ENCODE measurements around the gene TSPO2. TPM values are rescaled to one million over a fixed set of nuclear protein-coding genes. Genes with fewer than 3 reads are reported as not detected.

Gene TSPO2
- total RNA-seq, 1 experiment from 2014 or later: not detected

DNA sequence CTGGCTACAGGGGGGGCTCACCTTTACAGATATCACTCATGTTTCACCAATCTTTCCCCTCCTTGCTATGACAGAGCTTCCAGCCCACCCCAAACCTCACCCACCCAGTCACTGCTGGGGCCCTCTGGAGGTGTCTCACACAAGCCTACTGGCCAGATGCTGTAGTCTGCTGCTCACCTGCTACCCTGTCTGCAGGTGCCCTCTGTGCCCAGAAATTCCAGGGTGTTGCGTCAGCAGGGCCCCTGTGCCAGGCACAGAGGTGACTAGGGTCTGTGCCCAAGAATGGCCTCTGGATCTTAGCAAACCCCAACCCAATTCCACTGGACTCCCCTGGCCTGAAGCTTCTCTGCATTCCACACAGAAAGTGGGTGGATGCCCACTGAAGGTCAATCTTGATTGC lies 24.6 kb upstream of the TSPO2 start:
- Mint-ChIP-seq H3K27me3 (ENCODE audit: insufficient read depth, unreplicated experiment) (no peaks in the 10 kb centered on the region), H3K36me3 (ENCODE audit: insufficient read depth, unreplicated experiment) (no peaks in the 10 kb centered on the region), H3K4me3 (ENCODE audit: unreplicated experiment) (no peak overlapping the region), H3K9me3 (ENCODE audit: unreplicated experiment) (no peaks in the 10 kb centered on the region), H3K27ac (ENCODE audit: low read depth, unreplicated experiment) (no peak overlapping the region), H3K4me1 (ENCODE audit: insufficient read depth, unreplicated experiment) (peaks cover 9% of the 10 kb centered on the region)
- CTCF ChIA-PET: interaction anchor here (1.0 to 1.4 kb wide), 3 partner anchors 10 to 122 kb away, joined by 3 to 7 read pairs (median 4); partner anchors contain the start of gene UNC5CL
- TF ChIP-seq, protein P1, sequence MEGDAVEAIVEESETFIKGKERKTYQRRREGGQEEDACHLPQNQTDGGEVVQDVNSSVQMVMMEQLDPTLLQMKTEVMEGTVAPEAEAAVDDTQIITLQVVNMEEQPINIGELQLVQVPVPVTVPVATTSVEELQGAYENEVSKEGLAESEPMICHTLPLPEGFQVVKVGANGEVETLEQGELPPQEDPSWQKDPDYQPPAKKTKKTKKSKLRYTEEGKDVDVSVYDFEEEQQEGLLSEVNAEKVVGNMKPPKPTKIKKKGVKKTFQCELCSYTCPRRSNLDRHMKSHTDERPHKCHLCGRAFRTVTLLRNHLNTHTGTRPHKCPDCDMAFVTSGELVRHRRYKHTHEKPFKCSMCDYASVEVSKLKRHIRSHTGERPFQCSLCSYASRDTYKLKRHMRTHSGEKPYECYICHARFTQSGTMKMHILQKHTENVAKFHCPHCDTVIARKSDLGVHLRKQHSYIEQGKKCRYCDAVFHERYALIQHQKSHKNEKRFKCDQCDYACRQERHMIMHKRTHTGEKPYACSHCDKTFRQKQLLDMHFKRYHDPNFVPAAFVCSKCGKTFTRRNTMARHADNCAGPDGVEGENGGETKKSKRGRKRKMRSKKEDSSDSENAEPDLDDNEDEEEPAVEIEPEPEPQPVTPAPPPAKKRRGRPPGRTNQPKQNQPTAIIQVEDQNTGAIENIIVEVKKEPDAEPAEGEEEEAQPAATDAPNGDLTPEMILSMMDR (IDR thresholded peaks at IDR 0.05; ENCODE audit: unreplicated experiment): no peak
- POLR2A ChIA-PET: interaction anchor here (0.6 to 2.0 kb wide), 2 partner anchors 10 to 1880 kb away, joined by 4 to 6 read pairs; no protein-coding TSS in a partner anchor
- intact Hi-C loops (cut with micrococcal nuclease): no loop called here
- no TSS peak for BruUV-seq (replicated peaks)
- DNase-seq (ENCODE audit: unreplicated experiment): no peak

DNA sequence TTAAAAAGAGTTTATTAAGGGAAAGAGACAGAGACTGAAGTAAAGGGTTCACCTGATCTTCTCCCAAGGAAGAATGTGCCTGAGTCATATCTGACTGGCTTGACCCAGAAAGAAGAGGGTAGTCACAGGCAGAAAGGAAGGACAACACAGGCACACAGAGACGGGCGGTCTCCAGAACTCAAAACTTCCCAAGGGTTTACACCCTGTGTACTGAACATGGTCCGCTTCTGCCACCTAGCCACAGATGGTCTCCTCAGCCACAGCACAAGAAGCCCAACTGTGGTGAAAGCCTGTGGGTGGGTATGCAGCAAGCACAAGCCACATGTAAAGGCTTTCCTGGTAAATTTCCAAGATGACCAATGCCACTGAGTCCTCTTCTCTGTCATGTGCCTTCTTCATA lies 20.4 kb upstream of the TSPO2 start:
- no peaks in the 10 kb centered on the region for H3K36me3 Mint-ChIP-seq (ENCODE audit: insufficient read depth, unreplicated experiment)
- H3K9me3 Mint-ChIP-seq (ENCODE audit: unreplicated experiment): no peaks in the 10 kb centered on the region
- H3K27me3 Mint-ChIP-seq (ENCODE audit: insufficient read depth, unreplicated experiment): no peaks in the 10 kb centered on the region
- CTCF ChIA-PET: interaction anchor here (0.6 to 3.7 kb wide), 12 partner anchors 10 to 1675 kb away, joined by 3 to 18 read pairs (median 4); partner anchors contain the start of genes TSPO2 and UNC5CL
- DNase-seq (ENCODE audit: unreplicated experiment): peak; percentile 76
- peak overlapping the region; percentile 63 for H3K27ac Mint-ChIP-seq (ENCODE audit: low read depth, unreplicated experiment)
- POLR2A ChIA-PET: interaction anchor here (0.7 to 1.9 kb wide), 8 partner anchors 13 to 114 kb away, joined by 3 to 9 read pairs (median 4); partner anchors contain the start of genes NFYA and OARD1
- H3K4me3 Mint-ChIP-seq (ENCODE audit: unreplicated experiment): no peak overlapping the region
- no TSS peak for BruUV-seq (replicated peaks)
- TF ChIP-seq, protein P1 (IDR thresholded peaks at IDR 0.05; ENCODE audit: unreplicated experiment): peak; percentile 22
- peaks cover 17% of the 10 kb centered on the region for H3K4me1 Mint-ChIP-seq (ENCODE audit: insufficient read depth, unreplicated experiment)
- intact Hi-C loops (cut with micrococcal nuclease): loop anchor here (10.0 kb wide), 1 partner anchor 1647 kb away; no protein-coding TSS in a partner anchor

DNA sequence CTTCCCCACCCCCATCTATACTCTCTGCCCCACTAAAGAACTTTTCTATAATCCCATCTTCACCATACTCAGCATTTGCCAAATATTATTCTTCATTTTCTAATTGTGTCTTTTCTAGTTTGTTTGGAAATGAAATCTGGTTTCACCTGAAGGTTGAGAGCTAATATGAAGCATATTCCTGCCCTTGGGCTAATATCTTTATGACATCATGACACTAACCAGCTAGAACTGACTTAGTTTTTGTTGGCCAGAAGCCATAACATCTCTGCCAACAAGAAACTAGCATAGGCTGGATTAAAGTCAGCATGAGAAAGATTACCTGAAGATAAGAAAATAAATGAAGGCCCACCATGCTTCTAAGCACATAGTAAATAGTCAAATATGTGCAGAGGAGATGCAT lies 20.0 kb upstream of the TSPO2 start:
- intact Hi-C loops (cut with micrococcal nuclease): loop anchor here (10.0 kb wide), 1 partner anchor 1647 kb away; no protein-coding TSS in a partner anchor
- peak overlapping the region; percentile 63 for H3K27ac Mint-ChIP-seq (ENCODE audit: low read depth, unreplicated experiment)

DNA sequence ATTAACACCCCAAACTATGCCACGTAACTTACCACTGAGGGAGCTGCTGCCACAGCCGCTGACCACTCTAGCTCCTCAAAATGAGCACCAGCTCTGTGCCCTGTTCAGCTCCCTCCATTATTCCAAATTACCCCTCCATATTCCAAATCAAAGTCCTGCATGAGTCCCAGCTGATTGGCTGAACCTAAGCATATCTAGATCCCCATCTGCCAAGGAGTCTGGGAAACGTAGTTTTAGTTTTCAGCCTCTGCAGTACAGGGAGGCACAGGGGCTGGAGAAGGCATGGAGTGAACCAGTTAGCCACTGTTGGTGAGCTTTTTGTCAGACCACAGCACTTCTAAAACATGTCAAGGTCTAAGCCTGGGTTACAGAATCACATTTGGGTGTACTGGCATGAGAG lies 19.2 kb upstream of the TSPO2 start:
- ChIA-PET POLR2A (interaction anchor here (1.0 to 1.9 kb wide), 5 partner anchors 13 to 269 kb away, joined by 3 to 9 read pairs (median 7); partner anchors contain the start of genes NFYA and OARD1), CTCF (interaction anchor here (0.6 to 3.7 kb wide), 12 partner anchors 11 to 1676 kb away, joined by 3 to 18 read pairs (median 4); partner anchors contain the start of genes TSPO2 and UNC5CL)
- Mint-ChIP-seq H3K27ac (ENCODE audit: low read depth, unreplicated experiment) (no peak overlapping the region), H3K4me1 (ENCODE audit: insufficient read depth, unreplicated experiment) (peaks cover 30% of the 10 kb centered on the region), H3K36me3 (ENCODE audit: insufficient read depth, unreplicated experiment) (no peaks in the 10 kb centered on the region), H3K27me3 (ENCODE audit: insufficient read depth, unreplicated experiment) (no peaks in the 10 kb centered on the region), H3K9me3 (ENCODE audit: unreplicated experiment) (no peaks in the 10 kb centered on the region), H3K4me3 (ENCODE audit: unreplicated experiment) (no peak overlapping the region)
- intact Hi-C loops (cut with micrococcal nuclease): loop anchor here (10.0 kb wide), 1 partner anchor 1648 kb away; no protein-coding TSS in a partner anchor
- no peak for DNase-seq (ENCODE audit: unreplicated experiment)
- no TSS peak for BruUV-seq (replicated peaks)
- TF ChIP-seq, protein P1 (IDR thresholded peaks at IDR 0.05; ENCODE audit: unreplicated experiment): no peak

More for the DNA sequence above, 20.0 kb upstream of the TSPO2 start:
- no peaks in the 10 kb centered on the region for H3K36me3 Mint-ChIP-seq (ENCODE audit: insufficient read depth, unreplicated experiment)
- peak; percentile 76 for DNase-seq (ENCODE audit: unreplicated experiment)
- BruUV-seq (replicated peaks): no TSS peak
- no peak overlapping the region for H3K4me3 Mint-ChIP-seq (ENCODE audit: unreplicated experiment)
- H3K4me1 Mint-ChIP-seq (ENCODE audit: insufficient read depth, unreplicated experiment): peaks cover 22% of the 10 kb centered on the region
- H3K27me3 Mint-ChIP-seq (ENCODE audit: insufficient read depth, unreplicated experiment): no peaks in the 10 kb centered on the region
- no peaks in the 10 kb centered on the region for H3K9me3 Mint-ChIP-seq (ENCODE audit: unreplicated experiment)
- ChIA-PET CTCF (interaction anchor here (0.6 to 3.7 kb wide), 13 partner anchors 10 to 1675 kb away, joined by 3 to 18 read pairs (median 4); partner anchors contain the start of genes TSPO2 and UNC5CL), POLR2A (interaction anchor here (0.6 to 1.9 kb wide), 10 partner anchors 14 to 686 kb away, joined by 3 to 9 read pairs (median 4); partner anchors contain the start of genes NFYA and OARD1)
- TF ChIP-seq, protein P1 (IDR thresholded peaks at IDR 0.05; ENCODE audit: unreplicated experiment): no peak
